ENCODE measurements around the gene XKR3.

DNA sequence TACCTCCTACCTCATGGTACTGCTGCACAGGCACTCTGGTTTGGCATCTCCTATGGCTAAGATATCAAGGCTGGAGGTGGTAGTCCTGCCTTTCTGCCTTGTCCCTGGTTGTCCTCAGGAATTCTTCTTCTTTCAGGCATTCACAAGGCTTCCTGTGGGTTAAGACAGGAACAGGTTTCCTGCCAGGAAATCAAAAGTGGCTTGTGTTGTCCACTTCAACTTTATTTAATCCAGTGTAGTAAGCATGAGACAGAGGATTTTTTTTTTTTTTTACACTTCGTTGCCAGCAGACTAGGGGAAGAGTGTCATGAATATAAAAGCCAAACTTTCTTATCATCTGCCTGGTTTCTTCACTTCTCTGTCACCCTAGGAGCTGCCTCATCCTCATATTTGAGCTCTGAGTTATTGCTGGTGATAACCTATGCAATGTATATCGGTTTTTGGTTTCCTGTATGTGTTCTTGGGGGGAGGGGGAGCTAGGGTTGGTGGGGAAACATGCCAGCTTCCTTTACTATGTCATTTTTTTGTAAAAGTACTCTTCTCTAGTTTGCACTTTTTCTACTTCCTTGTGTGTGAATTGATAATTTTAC is 50.2 kb downstream of the XKR3 start:
- TF ChIP-seq, protein P1, sequence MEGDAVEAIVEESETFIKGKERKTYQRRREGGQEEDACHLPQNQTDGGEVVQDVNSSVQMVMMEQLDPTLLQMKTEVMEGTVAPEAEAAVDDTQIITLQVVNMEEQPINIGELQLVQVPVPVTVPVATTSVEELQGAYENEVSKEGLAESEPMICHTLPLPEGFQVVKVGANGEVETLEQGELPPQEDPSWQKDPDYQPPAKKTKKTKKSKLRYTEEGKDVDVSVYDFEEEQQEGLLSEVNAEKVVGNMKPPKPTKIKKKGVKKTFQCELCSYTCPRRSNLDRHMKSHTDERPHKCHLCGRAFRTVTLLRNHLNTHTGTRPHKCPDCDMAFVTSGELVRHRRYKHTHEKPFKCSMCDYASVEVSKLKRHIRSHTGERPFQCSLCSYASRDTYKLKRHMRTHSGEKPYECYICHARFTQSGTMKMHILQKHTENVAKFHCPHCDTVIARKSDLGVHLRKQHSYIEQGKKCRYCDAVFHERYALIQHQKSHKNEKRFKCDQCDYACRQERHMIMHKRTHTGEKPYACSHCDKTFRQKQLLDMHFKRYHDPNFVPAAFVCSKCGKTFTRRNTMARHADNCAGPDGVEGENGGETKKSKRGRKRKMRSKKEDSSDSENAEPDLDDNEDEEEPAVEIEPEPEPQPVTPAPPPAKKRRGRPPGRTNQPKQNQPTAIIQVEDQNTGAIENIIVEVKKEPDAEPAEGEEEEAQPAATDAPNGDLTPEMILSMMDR (conservative IDR thresholded peaks at IDR 0.05; ENCODE audit: low read depth, low read length), result no peak
- no peak for TF ChIP-seq EZH2phosphoT487 (IDR thresholded peaks at IDR 0.05; ENCODE audit: borderline replicate concordance, low read length)
